Measurements from ENCODE around the gene ERFE.

ERFE gene

DNA sequence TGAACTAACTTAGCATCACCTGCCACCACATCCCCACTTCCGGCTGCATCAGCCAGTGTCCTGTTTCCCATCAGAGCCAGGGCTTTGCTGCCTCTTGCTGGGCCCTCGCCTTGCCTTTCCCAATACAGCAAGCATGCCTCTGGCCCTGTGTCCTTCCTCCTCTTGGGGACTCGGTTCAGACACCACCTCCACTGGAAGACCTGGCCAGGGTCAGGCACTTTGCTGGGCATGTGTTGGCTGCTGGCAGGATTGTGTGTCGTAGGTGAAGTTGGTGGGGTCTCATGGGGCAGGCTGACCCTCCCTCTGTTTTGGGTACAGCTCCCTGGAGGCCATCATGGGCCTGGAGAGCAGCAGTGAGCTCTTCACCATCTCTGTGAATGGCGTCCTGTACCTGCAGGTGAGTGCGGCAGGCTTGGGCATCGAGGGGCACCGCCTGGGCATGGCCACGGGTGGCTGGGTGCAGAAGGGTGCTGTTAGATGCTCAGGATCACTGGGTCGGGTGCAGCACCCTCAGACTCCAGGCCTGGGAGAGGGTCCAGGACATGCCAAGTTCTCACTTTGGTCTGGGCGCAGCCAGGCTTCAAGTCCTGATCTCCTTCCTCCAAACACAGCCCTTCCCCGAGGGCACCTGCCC is 6.6 kb downstream of the ERFE start:
- TF ChIP-seq, protein P1, sequence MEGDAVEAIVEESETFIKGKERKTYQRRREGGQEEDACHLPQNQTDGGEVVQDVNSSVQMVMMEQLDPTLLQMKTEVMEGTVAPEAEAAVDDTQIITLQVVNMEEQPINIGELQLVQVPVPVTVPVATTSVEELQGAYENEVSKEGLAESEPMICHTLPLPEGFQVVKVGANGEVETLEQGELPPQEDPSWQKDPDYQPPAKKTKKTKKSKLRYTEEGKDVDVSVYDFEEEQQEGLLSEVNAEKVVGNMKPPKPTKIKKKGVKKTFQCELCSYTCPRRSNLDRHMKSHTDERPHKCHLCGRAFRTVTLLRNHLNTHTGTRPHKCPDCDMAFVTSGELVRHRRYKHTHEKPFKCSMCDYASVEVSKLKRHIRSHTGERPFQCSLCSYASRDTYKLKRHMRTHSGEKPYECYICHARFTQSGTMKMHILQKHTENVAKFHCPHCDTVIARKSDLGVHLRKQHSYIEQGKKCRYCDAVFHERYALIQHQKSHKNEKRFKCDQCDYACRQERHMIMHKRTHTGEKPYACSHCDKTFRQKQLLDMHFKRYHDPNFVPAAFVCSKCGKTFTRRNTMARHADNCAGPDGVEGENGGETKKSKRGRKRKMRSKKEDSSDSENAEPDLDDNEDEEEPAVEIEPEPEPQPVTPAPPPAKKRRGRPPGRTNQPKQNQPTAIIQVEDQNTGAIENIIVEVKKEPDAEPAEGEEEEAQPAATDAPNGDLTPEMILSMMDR (IDR thresholded peaks at IDR 0.05) = no peak

DNA sequence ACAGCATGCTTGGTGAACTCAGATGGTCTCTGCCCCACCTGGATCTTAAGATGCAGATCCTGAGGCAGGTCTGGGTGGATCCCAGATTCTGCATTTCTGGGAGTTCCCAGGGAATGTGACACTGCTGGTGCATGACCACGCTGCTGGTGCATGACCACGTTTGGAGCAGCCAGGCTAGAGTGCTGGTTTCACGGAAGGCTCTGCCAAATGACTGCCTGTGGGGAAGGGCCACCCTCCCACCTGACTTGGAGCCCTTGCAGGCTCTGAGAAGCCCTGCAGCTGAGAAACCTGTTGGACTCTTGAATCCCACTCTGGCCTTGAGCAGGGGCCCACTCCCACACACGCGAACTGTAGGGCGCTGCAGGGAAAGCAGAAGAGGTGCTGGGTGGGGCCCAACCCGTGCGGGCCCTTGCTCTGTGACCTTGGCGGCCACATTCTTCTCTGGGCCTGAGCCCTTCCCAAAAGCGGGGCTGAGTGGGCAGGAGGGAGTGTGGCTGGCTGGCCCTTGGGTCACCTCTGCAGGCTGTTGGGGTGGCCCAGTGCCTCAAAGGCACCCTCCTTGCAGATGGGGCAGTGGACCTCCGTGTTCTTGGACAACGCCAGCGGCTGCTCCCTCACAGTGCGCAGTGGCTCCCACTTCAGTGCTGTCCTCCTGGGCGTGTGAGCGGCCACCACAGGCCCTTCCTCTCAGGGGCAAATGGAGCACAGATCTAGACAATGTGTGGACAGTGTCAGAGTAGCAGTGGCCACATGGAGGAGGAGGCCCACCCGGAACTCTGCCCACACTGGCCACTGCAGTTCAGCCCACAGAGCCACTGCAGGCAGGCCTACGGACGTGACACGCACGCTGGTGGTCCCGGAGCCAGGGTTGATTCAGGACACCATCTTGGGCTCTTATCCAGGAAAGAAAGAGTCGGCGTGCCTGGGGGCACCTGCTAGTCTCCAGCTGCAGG is 7.9 kb downstream of the ERFE start:
- TF ChIP-seq, protein P1 (IDR thresholded peaks at IDR 0.05) = no peak

GRCh38 chr2:238167344-238167715 is 8.6 kb downstream of the ERFE start:
- TF ChIP-seq, protein P1 (IDR thresholded peaks at IDR 0.05) = no peak

GRCh38 chr2:238167761-238168160 is 9.0 kb downstream of the ERFE start:
- TF ChIP-seq, protein P1 (IDR thresholded peaks at IDR 0.05) = no peak

- TF ChIP-seq, protein P1 (IDR thresholded peaks at IDR 0.05) = no peak
Measured at GRCh38 chr2:238168196-238169047, 9.7 kb downstream of the ERFE start.

- TF ChIP-seq, protein P1 (IDR thresholded peaks at IDR 0.05) = no peak
Measured at GRCh38 chr2:238169048-238169707, 10.4 kb downstream of the ERFE start.

All from LNCAP (cell line).